PC-9 (cell line): ENCODE data around the gene IDH3G.

Experiments used
- EZH2 ChIP-seq: fragments of 200-600 bp; sonication (generic); IDR thresholded peaks from 2 replicates; pipeline ENCODE4 v1.8.0; 2017; ENCODE audit warnings: antibody characterized with exemption, low read depth
- TF ChIP-seq, protein P1 (sequence below): fragments of 200-600 bp; sonication (generic); conservative IDR thresholded peaks from 2 replicates; pipeline ENCODE4 v1.6.1; 2017; ENCODE audit warnings: mixed run types, antibody characterized with exemption, mild to moderate bottlenecking, moderate library complexity

DNA sequence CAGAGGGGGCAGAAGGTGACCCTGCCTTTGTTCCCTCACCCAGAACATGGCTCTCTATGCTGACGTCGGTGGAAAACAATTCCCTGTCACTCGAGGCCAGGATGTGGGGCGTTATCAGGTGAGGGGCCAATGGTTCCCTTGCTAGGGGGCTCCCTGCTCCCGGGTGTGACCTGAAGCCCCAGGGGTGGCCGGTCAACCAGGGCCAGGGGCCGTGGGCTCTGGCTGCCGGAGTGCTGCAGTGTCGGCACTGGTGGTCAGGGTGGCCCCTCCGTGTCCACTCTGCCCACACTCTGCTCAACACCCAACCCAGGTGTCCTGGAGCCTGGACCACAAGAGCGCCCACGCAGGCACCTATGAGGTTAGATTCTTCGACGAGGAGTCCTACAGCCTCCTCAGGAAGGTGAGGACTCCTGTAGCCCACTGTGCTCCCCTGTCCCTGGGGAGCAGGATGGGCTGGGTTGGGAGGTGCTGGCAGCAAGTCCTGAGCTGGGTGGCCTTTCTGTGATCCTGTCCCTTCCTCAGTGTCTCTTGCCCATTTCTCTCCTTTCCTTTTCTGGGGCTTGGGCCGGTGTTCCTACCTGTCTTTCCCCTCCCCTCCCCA is 3.3 kb upstream of the IDH3G start:
- TF ChIP-seq, protein P1, sequence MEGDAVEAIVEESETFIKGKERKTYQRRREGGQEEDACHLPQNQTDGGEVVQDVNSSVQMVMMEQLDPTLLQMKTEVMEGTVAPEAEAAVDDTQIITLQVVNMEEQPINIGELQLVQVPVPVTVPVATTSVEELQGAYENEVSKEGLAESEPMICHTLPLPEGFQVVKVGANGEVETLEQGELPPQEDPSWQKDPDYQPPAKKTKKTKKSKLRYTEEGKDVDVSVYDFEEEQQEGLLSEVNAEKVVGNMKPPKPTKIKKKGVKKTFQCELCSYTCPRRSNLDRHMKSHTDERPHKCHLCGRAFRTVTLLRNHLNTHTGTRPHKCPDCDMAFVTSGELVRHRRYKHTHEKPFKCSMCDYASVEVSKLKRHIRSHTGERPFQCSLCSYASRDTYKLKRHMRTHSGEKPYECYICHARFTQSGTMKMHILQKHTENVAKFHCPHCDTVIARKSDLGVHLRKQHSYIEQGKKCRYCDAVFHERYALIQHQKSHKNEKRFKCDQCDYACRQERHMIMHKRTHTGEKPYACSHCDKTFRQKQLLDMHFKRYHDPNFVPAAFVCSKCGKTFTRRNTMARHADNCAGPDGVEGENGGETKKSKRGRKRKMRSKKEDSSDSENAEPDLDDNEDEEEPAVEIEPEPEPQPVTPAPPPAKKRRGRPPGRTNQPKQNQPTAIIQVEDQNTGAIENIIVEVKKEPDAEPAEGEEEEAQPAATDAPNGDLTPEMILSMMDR: no peak
- TF ChIP-seq EZH2: no peak
